Midbrain (tissue), 1 donor: ENCODE data around the gene ARL6.

Experiments used
- DNase-seq: peaks from one replicate; lab custom pipeline; 2025; lab: John Stamatoyannopoulos, UW

The ARL6 gene, protein sequence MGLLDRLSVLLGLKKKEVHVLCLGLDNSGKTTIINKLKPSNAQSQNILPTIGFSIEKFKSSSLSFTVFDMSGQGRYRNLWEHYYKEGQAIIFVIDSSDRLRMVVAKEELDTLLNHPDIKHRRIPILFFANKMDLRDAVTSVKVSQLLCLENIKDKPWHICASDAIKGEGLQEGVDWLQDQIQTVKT

DNA sequence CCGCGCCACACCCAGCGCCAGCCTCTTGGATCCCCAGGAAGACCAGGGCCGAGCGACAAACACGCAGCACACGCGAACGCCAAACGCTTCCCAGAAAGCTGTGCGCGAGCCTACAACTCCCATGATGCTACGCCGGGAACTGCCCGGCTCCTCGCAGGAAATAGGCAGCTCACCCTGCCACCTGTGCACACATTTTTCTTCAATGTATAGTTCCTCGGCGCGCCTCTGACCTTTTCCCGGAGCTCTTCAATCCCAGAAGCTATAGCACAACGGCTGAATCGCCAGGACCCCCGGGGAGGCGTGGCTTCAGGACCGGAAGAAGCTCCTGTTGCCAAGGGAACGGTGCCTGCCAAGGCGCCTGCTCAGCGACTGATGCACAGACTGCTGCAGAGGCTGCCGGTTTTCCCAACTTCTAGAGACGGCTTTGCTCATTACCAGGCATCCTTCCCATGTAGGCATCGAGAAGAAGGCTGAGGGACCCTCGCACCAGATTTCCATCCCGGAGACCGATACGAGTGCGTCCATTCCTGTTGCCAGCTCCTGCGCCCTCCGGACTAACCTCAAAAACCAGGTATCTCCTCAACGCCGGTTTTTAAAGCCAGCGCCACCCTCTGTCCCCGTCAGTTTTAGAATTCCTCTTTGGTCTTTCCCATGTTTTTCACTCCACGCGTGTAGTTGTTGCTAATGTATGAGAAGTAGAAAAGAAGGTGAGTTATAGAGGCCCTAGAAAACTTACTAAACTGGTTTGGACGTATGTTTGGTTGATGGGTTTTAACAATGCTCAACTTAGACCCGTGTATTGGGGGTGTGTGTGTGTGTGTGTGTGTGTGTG is at the start of gene ARL6:
Gene ARL6 (plus strand): TSS at position 352 of the 832 bp plus-strand sequence. CDS start 3,350 bp downstream, outside the sequence.
- DNase-seq, result peak; percentile 89

DNA sequence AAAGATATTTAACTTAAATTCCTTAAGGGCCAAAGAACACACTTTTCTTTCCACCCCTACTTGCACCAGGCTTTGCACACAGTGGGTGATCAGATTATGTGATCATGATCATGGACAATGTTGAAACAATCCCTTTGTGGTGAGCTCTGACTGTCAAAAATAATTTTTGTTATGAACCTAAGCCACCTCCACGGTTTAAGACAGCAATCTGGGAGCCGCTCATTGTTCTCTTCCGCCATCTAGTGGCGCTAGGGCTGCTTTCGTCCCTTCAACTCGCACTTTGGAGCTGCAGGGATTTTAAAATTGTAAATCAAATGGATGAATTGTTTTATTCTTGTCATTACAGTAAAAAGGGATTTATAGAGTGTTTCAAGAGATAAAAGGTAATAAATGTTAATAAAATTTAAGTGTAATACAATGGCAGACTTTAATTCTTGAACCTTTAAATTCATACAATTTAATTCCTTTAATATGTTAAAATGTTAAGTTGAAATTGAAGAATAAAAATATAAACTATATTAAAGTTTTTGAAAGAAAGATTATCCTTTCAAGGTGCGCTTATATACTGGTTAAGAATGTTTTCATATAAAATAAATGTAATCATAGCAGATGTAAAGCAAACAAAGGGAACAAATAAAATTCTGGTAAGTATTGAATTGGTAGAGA is 45.3 kb upstream of the ARL6 start:
- DNase-seq, result peak; percentile 68

DNA sequence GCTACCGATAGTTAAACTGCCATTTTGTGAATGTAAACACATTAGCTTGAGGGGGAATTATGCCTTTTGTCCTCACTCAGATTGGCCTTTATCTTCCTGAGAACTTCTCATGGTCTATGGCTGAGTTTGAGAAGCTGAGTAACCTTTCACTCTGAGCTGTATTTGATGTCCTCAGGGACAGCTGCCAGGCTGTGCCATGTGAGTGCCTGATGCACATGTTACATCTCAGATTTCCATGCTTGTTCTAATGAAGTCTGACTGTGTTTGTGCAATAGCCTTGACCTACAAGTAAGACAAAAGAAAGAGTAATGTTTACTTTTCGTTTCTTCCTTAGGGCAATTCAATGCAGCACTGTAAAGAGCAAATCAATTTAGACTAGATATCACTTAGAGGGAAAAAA is 44.1 kb upstream of the ARL6 start:
- DNase-seq, result no peak

DNA sequence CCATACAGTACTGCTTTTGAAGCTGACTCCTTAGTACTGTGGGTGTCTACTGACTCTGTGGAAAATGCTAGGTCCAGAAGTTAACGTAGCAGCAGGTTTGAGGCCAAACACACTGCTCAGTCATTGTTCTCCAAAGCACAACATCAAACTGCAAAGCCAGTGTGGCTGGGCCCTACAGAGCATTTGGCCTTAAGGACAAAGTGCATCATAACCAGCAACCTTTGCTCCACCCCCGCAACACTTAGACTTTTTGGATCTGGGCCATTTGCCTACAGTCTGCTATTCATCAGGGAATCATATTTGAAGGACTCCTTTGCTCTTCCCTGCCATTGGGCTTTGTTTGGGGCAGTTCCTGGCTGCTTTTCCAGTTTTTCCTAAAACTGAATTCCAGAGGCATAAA is 43.1 kb upstream of the ARL6 start:
- DNase-seq, result no peak

DNA sequence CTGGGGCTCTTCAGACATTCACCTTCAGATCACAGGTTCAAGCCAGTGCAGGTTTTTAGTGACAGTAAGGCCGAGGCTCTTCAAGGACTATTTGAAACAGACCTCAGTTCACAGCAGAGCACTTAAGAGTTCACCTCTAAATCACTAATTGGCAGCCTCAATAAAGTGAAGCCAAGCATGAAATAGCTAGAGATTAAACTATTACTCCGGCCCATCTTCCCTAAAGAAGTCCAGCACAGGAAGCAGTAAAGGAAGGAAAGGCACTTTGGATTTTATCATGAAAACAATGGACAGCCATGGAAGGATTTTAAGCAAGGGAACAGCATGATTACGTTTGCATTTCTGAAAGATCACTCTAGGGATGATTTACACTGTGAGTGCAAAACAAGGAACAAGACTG is 27.6 kb upstream of the ARL6 start:
- DNase-seq, result no peak

DNA sequence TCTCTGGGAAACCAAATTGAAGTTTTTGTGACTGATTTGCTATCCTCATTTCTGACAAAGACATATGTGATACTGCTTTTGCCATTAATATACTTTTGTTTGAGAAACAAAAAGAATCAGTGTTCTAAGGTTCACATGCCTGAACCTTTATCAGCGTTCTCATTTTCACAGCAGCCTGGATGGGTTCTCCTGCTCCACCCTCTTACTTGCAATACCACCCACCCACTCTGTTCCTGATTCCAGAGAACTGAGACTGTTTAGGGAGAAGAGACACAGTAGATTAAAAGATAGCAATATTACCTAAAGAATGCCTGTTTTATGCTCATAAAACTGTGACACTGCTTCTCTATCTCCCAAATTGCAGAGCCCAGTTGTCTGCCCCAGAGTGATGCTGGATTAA is 25.8 kb upstream of the ARL6 start:
- DNase-seq, result no peak

DNA sequence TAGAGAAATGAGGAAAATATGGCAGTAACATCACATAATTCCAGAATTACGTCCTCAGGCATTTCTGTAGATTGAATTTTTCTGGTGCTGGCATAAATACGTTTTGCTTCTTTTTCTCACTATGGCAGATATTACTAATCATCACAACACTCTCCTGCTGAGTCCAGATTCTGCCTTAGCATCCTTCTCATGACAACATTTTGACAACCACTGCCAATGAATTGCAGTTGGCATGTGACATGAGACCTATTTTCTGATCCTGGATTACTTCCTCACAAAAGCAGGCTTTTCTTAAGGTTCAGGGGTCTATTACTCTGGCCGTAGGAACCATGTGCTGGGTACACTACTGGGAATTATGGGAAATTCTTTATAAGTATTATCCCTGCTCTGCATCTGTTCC is 22.5 kb upstream of the ARL6 start:
- DNase-seq, result no peak

DNA sequence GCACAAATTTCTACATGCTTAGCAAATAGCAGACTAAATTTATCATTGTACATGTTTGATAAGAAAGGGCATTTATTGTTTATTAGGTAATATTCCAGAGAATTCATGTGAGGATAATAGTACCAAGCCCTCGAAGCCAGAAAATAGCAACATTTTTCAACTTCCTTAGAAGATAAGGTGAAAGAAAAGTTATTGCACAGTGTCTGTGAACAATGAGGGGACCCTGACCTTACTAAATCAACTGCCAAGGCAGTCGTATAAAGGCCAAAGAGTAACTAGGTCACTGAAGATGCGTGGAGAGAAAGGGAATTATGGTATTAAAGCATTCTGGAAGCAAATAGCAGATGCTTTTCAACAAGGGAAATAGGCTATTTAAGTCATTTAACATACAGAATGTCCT is 20.3 kb upstream of the ARL6 start:
- no peak for DNase-seq

DNA sequence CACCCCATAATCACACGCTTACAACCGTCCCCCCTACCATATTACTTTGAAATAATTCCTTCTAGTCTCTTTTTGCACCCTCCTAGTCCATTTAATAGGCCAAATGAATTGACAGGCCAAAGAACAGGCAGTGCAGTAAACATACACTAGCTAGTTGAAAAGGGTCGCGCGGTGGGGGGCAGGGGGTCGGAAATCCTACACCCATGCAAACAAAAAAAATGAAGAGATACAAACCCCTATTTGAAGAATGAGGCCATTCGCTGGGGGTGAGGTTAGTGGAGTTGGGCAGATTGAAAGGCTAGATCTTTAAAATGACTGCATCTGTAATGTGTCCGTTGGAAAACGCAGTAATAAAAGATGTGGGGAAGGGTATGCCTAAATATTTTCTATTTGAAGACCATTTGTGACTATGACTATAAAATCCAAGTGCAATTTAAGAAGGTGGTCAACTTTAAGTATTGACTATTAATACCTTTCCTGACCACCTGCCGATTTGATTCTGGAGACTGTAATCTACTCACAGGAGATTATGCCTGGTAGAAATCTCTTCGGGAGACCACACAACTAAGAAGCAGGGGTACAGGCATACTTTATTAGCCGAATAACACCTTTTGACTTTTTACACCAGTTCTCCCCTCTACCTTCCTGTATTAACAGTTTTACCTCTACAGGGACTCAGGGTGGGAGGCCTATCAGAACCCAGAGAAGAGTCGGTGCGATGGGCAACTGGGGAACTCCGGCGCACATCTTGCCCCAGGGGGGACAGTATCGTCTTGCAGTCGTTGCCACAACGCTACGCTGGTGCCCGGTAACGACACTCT is 762 bp upstream of the ARL6 start:
- no peak for DNase-seq

DNA sequence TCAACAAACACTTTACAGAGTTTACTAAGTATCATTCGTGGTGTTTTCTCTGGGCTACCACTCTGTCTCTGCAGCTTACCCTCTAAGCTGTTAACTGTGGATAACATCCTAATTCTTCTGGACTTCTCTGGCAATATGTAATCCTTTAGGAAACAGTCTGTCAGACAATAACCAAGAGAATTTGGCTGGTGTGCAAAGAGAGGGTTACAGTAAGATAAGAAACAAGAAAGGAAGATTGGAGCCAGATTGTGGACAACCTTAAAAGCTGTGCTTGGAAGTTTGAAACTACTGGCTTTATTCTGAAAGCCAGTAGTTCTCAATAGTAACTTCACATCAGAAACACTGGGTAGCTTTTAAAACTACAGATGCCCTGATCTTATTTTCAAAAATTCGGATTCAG is 778 bp downstream of the ARL6 start:
- no peak for DNase-seq

DNA sequence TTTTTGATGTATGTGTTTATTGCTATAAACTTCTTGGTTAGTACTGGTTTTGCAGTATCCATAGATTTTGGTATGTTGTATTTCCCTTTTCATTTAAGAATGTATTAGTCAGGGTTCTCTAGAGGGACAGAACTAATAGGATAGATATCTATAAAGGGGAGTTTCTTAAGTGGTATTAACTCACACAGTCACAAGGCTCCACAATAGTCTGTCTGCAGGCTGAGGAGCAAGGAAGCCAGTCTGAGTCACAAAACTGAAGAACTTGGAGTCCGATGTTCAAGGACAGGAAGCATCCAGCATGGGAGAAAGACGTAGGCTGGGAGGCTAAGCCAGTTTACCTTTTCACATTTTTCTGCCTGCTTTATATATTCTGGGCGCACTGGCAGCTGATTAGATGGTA is 8.4 kb downstream of the ARL6 start:
- DNase-seq, result no peak

DNA sequence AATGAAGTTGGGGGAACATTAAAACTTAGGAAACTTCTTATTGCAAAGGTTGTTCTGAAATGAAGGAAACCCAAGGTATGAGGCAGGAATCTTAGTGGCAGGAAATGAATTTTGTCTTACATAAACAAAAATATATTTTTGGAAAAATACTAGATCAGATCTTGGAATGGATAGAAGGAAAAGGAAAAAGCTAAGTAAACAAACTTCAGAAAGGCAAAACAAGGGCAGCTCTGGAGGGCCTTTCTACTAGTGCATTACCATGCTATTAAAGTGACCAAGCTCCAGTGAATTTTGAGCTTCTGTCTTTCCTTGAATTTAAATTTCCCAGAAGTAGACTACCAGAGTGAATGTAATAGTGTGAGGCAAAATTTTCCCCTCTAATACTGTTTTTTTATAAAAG is 13.6 kb downstream of the ARL6 start:
- DNase-seq, result no peak

DNA sequence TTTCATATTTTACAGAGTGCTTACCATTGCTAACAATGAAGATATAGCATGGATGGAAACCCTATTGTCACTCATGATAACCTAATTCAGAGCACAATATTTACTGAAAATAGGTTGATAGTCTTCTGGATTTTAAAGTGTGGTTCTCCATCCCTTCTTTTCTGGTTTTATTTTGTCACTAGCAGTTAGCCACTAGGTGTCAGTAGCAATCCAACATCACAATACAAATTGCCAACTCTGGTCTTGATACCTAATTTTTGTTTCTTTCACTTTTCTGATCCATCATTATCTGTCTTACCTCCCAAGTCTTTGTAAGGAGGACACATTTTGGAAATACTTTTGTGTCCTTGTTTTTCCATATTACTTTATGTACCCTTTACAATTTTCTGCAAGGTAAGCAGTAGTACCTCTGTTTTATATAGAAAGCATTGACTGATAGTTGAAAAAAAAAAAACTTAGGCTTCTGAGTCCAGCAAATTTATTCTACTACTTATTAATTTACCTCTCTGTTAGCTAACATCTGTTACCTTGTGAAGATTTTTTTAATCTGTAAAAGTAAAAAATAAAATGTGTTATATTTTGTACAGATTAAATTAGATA is 29.0 kb downstream of the ARL6 start:
- DNase-seq, result peak; percentile 54

DNA sequence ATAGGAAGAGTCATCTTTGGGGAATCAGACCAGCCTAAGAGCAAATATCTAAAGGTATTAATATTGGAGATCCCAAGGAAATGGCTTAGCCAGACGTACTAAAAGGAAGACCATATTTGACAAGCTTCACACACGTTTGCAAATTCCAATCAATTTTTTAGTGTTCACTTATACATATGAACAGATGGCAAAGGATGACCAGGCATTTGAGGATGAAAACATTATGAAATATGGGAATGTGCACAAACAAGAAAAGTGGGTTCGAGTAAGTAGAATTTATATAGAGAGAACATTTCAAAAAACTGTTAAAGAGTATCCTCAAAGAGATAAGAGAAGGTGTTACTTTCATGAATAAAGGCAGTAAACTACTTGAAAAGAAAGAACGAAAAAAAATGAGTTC is 31.4 kb downstream of the ARL6 start:
- DNase-seq, result no peak

DNA sequence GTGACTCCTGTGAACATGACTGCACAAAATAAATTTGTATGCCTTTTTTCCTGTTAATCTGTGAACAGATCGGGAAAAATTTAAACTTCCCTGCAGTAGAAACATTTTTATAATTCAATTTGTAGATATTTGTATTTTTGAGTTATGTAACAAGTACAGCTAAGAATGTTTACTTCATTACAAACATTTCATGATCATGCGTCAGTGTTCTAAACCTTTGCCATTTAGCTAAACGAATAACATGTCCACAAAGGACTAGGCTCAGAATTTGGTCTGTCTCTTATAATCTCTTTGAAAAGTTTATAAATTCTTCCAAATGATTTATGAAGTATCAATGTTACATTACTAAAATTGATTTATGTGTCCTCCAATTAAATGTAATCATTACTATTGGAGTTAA is 39.9 kb downstream of the ARL6 start:
- no peak for DNase-seq

DNA sequence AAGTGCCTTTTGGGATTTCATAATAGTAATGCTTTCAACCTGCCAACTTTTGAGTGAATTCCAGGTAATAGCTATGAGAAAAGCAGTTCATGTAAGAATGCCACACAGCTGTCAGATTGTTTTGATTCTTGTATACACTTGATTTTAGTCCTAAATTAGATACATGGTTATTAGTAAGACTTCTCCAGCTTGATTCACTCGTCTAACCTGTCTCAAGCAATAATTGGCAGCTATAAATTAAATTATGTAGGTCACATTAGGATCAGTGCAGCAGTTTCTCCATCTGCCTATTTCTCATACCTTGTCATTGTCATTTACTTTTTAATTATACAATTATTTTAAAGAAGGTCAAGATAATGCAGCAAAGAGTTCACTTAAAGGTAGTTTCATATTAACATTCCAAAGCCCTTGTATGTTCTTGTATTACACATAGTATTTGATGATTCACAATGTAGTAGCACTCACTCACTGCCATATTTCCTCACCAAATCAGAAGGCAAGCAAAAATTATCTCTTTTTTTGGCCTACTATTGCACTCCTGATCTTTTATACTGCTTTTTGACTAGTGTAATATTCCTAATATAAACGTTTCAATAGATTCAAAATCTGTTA is 46.3 kb downstream of the ARL6 start:
- no peak for DNase-seq

DNA sequence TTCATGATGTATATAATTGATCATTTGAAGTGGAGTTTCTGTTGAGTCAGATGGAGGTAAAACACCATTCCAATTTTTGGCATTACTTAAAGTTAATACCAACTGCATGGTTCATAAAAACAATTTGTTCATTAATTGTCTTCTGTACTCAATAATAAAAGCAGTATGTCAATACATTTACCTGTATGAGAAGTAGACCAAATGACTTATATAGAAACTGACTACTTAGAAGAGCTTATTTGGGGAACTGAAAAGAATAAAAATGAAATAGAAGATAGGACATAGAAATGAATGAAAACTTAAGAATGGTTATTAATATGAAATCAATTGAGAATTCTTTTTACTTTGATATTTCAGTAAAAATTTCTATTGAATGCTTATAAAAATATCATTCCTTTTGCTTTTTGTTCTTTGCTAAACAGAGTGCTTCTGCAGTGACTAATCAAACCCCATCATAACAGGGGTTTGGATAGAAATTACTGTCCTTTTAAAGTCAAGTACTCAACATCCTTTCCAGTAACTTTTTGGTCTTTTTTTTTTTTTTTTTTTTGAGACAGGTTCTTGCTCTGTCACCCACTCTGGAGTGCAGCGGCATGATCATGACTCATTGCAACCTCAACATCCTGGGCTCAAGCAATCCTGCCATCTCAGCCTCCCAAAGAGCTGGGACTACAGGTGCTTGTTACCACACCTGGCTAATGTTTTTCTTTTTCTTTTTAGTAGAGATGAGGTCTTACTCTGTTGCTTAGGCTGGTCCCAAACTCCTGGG is 50.8 kb downstream of the ARL6 start:
- no peak for DNase-seq

DNA sequence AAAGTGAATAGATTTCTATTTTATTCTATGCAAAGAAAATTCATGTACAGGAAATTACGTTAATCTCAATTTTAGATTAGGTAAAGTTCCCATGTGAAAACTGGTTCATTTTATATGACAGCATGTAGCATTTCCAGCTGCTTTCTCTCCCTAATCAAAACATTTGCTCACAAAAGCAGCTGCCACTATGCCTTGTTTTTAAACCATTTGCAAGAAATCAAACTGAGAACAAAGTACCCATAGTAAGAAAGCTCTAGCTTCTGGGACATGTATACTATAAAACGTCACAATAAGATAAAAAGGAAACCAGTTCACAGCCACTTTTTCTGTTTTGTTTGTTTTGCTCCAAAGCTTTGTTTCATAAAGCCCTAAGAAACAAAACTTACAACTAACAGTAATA is 52.3 kb downstream of the ARL6 start:
- no peak for DNase-seq

DNA sequence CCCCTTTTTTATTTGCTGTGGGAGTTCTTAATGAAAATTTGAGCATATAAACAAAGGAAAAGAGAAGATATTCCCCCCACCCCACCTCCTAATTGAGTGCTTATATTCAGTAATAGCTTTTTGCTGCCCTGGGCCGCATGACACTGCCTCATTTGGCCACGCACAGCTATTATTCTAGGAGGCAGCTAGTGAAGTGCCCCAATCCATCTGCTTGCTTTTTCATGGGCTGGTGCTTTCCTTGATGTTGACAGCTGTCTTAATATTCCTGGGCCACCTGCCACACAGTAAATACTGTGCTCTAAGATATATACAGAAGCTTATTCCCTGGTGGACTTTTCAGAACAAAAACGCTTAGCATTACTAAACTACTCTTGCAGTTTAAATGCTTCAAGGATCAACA is 53.4 kb downstream of the ARL6 start:
- peak; percentile 23 for DNase-seq

DNA sequence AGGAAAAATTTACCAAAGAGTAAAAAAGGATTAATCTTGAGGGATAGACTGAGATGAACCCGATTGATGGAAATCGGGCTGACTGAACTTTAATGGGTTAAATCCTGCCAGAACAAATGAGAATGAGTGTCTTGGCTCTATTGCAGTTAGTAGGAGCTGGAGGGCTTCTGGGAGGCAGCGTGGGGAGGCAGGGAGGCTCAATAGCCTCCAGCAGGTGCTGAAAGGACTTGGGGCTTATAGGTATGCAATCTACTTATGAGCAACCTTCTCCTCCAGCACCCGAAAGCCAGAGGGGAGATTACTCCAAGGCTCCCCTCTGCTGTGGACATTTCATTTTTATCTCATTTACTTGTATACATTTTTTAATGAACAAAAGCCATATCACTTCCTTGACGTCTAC is 56.2 kb downstream of the ARL6 start:
- DNase-seq, result no peak

DNA sequence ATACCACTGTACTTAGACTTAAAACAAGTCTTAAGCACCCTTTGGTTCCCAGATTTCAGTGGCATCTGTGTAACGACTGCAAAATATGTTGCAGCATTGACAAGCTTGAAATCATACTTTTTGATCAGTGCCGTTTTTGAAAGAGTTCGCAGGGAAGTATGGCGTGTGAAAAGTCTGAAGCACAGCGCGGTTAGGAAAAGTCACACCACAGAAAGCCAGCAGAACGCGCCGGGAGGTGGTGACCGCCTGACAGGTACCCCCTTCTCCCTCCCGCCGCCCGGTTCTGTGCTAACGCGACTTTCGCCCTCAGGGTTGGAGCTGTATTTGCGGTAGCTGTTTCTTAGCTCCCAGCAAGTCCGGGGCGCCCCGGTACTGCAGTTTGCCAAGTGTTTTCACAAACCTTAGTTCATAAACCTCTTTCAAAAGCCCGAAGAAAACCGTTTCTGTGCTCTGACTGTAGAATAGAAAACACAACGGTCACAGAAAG is 56.8 kb downstream of the ARL6 start:
- no peak for DNase-seq
